GM18907 (cell line): ENCODE results near the gene ERC2.

ENCODE experiments used
- ATAC-seq: cut with Tn5 transposase; IDR thresholded peaks from one replicate; pipeline ENCODE4 v1.9.1; 2021; ENCODE audit warnings: mild to moderate bottlenecking, moderate library complexity; ENCODE audit not compliant: unreplicated experiment

ERC2 gene

GRCh38 chr3:55554634-55555425 lies 913.4 kb downstream of the ERC2 start:
- ATAC-seq, result no peak

GRCh38 chr3:55551644-55552043 lies 916.6 kb downstream of the ERC2 start:
- no peak for ATAC-seq

GRCh38 chr3:55549177-55549576 lies 919.1 kb downstream of the ERC2 start:
- ATAC-seq, result no peak

- ATAC-seq, result no peak
Observed at GRCh38 chr3:55546866-55547669, 921.2 kb downstream of the ERC2 start.

GRCh38 chr3:55545995-55546394 lies 922.3 kb downstream of the ERC2 start:
- ATAC-seq, result no peak

GRCh38 chr3:55544219-55544618 lies 924.0 kb downstream of the ERC2 start:
- no peak for ATAC-seq

- ATAC-seq, result no peak
Observed at GRCh38 chr3:55543181-55543614, 925.1 kb downstream of the ERC2 start.

- ATAC-seq, result no peak
Observed at GRCh38 chr3:55541456-55541855, 926.8 kb downstream of the ERC2 start.

GRCh38 chr3:55541016-55541415 lies 927.3 kb downstream of the ERC2 start:
- no peak for ATAC-seq

- ATAC-seq, result no peak
Observed at GRCh38 chr3:55540579-55540978, 927.7 kb downstream of the ERC2 start.

GRCh38 chr3:55538158-55538557 lies 930.1 kb downstream of the ERC2 start:
- no peak for ATAC-seq

GRCh38 chr3:55537563-55537962 lies 930.7 kb downstream of the ERC2 start:
- no peak for ATAC-seq

- no peak for ATAC-seq
Observed at GRCh38 chr3:55537129-55537528, 931.1 kb downstream of the ERC2 start.

- no peak for ATAC-seq
Observed at GRCh38 chr3:55534876-55535275, 933.4 kb downstream of the ERC2 start.

- ATAC-seq, result no peak
Observed at GRCh38 chr3:55532806-55533205, 935.5 kb downstream of the ERC2 start.

- no peak for ATAC-seq
Observed at GRCh38 chr3:55531321-55531720, 936.9 kb downstream of the ERC2 start.

GRCh38 chr3:55527361-55527760 lies 940.9 kb downstream of the ERC2 start:
- no peak for ATAC-seq

GRCh38 chr3:55526332-55527030 lies 941.8 kb downstream of the ERC2 start:
- no peak for ATAC-seq

GRCh38 chr3:55525436-55525835 lies 942.8 kb downstream of the ERC2 start:
- no peak for ATAC-seq

GRCh38 chr3:55524565-55525244 lies 943.6 kb downstream of the ERC2 start:
- no peak for ATAC-seq

GRCh38 chr3:55523471-55523870 lies 944.8 kb downstream of the ERC2 start:
- ATAC-seq, result no peak
